ENCODE data around the gene P2RY13.

Gene P2RY13

DNA sequence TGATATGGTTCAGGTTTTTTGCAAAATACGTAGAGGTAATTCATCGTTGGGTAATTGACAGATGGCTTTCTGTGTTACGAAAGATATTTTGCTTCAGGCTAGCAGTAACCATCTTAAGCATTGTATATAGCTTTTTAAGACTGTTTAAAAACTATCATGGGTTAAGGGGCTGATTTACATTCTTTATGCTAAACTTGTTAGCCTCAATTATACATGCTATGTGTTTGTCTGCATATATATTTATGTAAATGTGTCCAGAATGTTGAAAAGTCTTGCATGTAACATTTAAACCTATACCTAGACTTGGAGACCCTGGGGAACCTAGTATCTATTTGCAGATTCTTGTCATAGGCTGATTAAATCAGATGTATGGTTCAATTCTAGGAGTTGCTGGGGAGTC is 39.9 kb downstream of the P2RY13 start:
- DNase-seq: no peak

DNA sequence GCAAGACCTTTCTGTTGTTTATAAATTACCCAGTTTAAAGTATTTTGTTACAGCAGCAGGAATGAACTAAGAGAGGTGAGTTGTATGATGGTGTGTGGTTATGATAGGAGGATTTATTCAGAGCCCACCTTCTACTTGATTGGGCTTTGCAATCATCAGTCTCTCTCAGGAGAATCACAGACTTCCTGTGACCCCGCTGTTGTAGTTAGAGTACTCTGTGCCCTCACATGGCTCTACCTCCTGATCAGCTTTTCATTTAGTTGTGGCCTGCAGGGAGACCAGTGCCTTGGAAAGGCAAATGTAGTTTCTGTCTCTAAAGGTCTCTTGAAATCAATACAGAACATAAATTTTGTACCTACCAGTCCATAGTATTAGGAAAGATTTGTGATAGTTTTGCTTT is 43.4 kb downstream of the P2RY13 start:
- no peak for DNase-seq

DNA sequence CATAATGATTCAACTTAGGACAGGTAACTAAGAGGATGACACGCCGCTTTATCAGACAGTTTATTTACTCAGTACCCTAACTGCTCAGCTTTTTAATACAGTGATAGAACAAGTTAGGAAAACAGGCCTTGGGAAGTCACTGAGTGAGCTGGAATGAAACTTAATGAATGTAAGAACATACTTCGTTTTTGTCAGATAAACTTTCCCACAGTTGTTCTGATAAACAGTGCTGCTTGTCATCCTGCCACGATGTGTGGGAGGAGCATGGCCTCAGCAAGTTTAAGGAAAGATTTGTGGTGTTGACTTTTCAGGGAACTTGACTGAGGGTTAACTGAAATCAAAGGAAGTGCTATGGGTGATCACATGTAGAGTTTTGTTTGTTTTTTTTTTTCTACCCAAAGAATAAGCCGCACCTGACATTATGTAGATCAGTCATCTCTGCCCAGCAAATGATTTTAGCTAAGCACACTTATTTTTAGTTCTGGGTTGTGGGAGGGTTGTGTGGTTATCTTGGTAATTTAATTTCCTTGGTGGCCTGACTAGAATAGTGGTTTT is 45.4 kb downstream of the P2RY13 start:
- peak; percentile 71 for DNase-seq

DNA sequence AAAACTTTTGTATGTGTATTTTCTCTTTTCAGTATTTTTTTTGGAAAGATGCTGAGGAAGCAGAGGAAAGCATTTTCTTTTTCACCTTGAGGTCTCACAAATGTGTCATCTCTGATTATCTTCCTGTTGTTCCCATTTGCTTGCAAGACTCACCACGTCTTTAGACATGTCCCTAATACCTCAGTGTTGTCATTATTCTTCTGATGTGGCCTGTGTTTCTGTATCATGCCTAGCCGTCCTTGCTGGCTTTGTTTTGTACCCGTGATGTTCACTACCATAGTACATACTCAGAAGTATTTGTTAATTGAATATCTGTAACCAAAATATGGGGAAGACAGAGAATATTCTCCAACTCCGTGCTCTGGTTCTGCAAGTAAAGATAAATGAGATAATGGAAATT is 46.0 kb downstream of the P2RY13 start:
- DNase-seq: no peak

DNA sequence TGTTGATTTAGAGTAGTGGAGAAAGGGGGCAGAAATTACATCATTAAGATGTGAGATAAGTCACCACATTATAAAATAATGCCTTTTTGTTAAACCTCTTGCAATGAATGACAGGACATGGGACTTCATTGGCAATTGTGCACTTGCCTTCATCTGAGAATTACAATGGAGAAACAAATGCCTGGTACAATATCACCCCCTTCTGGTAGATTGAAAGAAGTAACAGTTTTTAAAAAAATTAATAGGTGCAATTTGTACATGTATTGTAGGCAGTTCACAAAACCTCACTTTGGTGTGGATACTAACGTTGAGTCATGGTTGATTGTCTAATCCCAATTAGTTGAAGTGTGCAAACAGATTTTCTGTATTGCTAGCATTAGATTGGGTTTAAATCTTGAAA is 46.4 kb downstream of the P2RY13 start:
- DNase-seq: no peak

DNA sequence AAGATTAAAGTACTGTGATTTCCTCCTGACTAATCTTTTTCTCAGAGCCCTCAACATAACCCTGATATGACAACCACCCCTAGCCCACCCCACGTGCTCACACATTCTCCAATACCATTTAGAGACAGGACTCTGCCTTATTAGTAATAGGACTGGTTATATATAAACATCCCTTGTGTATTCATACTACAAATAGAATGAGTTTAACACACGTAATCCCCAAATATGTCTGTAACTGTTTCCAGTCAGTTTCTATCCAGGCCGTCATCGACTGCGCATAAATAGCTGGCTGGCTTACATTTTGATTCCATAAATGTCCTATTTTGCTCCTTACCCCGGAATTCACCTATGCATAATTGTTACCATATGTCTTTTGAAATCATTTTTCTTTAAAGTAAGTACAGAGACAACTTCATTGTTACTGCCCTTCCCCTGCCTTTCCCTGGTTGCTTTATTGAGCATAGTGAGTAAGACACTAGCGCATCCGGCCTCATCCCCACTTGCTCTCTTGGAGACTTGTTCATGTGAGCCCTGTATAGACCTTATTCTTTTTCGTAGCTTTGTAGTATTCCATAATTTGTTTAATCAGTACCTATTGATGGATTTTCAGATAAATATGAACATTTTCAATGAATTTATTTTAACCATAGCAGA is 47.6 kb downstream of the P2RY13 start:
- no peak for DNase-seq

DNA sequence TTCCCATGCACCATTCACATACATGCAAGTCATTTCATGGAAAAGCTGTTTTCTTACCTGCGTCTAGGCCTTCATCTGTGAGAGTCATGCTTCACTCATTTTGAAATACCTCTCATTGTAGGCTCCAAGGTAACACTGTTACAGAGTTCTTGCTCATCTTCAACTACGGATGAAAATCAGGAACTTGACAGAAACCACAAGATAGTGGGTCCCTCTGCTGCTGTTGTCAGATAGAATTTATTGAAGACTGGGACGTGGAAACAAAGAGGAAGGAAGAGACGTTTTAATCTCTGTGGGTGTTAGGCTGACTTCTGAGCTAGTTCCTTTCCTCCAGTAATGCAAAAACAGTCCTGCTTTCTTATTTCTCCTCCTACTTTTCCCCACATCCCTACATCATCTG is 51.1 kb downstream of the P2RY13 start, which contains the start of gene P2RY14:
P2RY14 (minus strand) TSS at position 313 of the 400 bp plus-strand sequence. CDS start 64,226 bp downstream, outside the sequence.
- no peak for DNase-seq

DNA sequence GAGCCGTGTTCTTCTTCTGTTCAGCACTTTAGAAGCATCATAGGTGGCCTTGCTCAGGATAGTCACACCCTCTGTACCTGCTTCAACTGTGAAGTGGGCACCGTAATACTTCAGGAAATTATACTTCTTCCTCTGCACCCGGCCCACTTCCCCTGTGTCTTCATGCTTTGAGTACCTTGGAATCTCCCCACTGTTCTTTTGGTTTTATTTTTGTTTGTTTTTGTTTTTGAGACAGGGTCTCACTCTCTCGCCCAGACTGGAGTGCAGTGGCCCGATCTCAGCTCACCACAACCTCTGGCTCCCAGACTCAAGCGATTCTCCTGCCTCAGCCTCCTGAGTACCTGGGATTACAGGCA is 52.7 kb downstream of the P2RY13 start:
- no peak for DNase-seq
